B cell (primary cell): Measurements from ENCODE around the gene P2RY6.

Source experiments
- CTCF ChIP-seq: fragments of 200-600 bp; IDR thresholded peaks from one replicate; pipeline ENCODE4 v1.8.0; 2022; ENCODE audit warnings: antibody characterized with exemption, mild to moderate bottlenecking
- EZH2 ChIP-seq: IDR thresholded peaks from 2 replicates; pipeline ENCODE4 v1.6.1; 2012; ENCODE audit warnings: borderline replicate concordance, low read depth, mild to moderate bottlenecking, moderate library complexity, low read length; ENCODE audit not compliant: insufficient read depth, poor library complexity, severe bottlenecking

- TF ChIP-seq CTCF (no peak), EZH2 (no peak)
Measured at GRCh38 chr11:73343076-73343873, 71.1 kb downstream of the P2RY6 start.
